LNCAP (cell line): ENCODE data around the gene PATZ1.

Experiments used
- TF ChIP-seq, protein P1 (sequence below): fragments of 450-650 bp; IDR thresholded peaks from 2 replicates; pipeline ENCODE4 v1.5.1; 2017; ENCODE audit warnings: mild to moderate bottlenecking

Gene PATZ1

GRCh38 chr22:31341386-31342088 lies 4.6 kb downstream of the PATZ1 start:
- TF ChIP-seq, protein P1, sequence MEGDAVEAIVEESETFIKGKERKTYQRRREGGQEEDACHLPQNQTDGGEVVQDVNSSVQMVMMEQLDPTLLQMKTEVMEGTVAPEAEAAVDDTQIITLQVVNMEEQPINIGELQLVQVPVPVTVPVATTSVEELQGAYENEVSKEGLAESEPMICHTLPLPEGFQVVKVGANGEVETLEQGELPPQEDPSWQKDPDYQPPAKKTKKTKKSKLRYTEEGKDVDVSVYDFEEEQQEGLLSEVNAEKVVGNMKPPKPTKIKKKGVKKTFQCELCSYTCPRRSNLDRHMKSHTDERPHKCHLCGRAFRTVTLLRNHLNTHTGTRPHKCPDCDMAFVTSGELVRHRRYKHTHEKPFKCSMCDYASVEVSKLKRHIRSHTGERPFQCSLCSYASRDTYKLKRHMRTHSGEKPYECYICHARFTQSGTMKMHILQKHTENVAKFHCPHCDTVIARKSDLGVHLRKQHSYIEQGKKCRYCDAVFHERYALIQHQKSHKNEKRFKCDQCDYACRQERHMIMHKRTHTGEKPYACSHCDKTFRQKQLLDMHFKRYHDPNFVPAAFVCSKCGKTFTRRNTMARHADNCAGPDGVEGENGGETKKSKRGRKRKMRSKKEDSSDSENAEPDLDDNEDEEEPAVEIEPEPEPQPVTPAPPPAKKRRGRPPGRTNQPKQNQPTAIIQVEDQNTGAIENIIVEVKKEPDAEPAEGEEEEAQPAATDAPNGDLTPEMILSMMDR: no peak

GRCh38 chr22:31340765-31341247 lies 5.3 kb downstream of the PATZ1 start:
- TF ChIP-seq, protein P1: no peak

GRCh38 chr22:31340360-31340759 lies 5.8 kb downstream of the PATZ1 start:
- TF ChIP-seq, protein P1: no peak

DNA sequence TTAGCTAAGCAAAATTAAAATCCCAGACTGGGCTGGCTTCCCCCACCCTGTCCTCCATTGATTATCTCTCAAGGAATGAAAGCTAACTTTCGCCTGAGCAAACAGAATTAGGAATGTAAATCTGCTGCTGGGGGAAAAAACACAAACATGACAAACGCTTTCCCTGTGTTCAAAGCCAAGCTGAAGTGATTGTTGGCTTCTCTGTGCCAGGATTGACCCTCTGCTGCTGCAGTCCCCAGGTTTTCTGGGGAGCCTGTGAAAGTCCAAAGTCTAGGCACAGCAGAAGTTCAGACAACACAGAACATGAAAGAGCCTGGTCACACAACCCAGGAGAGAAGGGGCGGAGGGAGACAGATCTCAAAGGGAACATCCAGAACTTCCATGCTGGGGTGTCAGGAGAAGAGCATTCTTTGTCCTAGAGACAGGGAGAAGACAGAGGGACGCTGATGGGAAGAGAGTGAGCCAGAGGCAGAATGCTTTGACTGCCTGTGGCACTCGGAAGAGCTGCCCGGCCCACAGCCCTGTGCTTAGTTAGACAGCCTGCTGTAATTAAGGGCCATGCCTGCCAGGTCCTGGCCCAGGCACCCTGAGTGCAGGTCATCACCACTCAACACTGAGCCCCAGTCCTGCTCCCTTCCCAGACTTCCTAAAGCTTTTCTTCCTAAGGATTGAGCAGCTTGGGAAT lies 6.9 kb downstream of the PATZ1 start:
- TF ChIP-seq, protein P1: no peak

DNA sequence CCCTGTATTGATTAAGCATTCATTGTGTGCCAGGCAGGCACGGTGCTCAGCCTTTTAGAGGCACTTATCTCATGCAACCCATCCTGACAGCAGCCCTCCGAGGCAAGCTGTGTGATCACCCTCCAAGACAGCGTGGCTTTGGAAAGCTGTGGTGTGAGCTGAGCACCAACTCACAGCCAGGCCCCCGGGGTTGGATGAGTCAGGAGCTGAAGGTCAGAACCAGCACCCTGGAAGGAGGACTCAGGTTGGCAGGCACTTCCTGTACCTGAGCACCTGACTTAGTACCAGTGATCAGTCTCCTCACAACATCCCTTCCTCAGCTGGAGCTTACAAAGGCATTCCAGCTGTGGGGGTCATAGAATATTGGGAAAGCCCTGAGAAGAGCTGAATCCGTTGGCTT lies 9.0 kb downstream of the PATZ1 start:
- TF ChIP-seq, protein P1: no peak

- TF ChIP-seq, protein P1: no peak
Measured at GRCh38 chr22:31334329-31334728, 11.8 kb downstream of the PATZ1 start.

DNA sequence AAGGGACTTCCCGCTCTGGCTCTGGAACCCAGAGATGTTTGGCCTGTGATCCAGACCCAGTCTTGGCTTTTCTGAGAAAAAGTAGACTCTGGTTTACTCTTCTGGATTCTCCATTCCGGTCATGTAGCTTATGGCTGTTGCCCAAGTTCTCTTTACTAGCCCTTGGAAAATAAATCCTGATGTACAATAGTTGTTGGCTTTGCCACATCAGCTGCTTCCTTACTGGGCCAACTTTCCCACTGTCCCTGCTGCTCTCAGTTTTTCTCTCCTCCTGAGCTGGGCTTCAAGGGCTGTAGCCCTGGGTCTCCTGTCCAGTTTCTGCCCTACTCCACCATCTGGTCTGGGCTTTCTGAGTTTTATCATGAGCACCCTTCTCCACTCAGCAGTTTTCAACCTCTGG lies 12.5 kb downstream of the PATZ1 start:
- TF ChIP-seq, protein P1: no peak
